HepG2 (cell line): Measurements from ENCODE around the gene PLAGL2. TPM values are rescaled to one million over a fixed set of nuclear protein-coding genes. Genes with fewer than 3 reads are reported as not detected.

Experiments
- ATAC-seq: fragments of 200-7000 bp; cut with Tn5 transposase; 3 replicates; pipeline ENCODE4 v1.9.1; 2020; ENCODE audit warnings: mild to moderate bottlenecking, moderate library complexity
- BruUV-seq: library from RNA; stranded (reverse); fragments of 400-500 nt; replicated peaks from 2 replicates; lab custom pipeline; 2021; lab: Mats Ljungman, UMichigan
- CTCF ChIA-PET: fragments of 300-600 bp; formaldehyde crosslinking; extraction: SDS; loops from one replicate; lab custom pipeline; 2021; ENCODE audit warnings: low total read pairs, inconsistent platforms, low intra/inter-chr PET ratio; lab: Yijun Ruan, JAX
- POLR2A ChIA-PET: fragments of 350-600 bp; sonication (Branson Sonifier 250); formaldehyde crosslinking; loops from one replicate; lab custom pipeline; 2020; ENCODE audit warnings: antibody characterized with exemption, inconsistent platforms; lab: Yijun Ruan, JAX
- DNase-seq: peaks from one replicate; pipeline ENCODE4 v3.0.0-alpha.2; 2015; ENCODE audit warnings: low spot score
- FAIRE-seq: peaks from 3 replicates; lab custom pipeline; 2011; peaks lifted over from hg19 to GRCh38; lab: Jason Lieb, UNC
- H2AFZ ChIP-seq: one replicate; pipeline ENCODE4 v1.6.1; 2011; ENCODE audit warnings: low read length, inconsistent platforms
- H3K27ac ChIP-seq: fragments of 300-600 bp; 3 replicates; pipeline ENCODE4 v1.8.0; 2011; ENCODE audit warnings: mixed run types, mild to moderate bottlenecking, mixed read lengths, low read length, inconsistent platforms; ENCODE audit not compliant: insufficient read depth; ENCODE audit errors: extremely low read length
- H3K27me3 ChIP-seq, 2 experiments: fragments of 200-600 bp in 1 of 2; 2 replicates in 1 of 2; 3 replicates in 1 of 2; pipeline versions ENCODE4 v1.6.0 to v1.8.0; 2011; ENCODE audit warnings: low read length in 2 of 2, mild to moderate bottlenecking in 2 of 2, moderate library complexity in 2 of 2, inconsistent platforms in 1 of 2; ENCODE audit not compliant: insufficient read depth in 2 of 2, control insufficient read depth in 1 of 2
- H3K36me3 ChIP-seq, 2 experiments: fragments of 200-600 bp in 1 of 2; replicated peaks in 1 of 2; 2 replicates in 1 of 2; 3 replicates in 1 of 2; pipeline versions ENCODE4 v1.5.1 to v1.8.0; 2011; ENCODE audit warnings: low read length in 2 of 2, inconsistent platforms in 1 of 2; ENCODE audit not compliant: insufficient read depth in 2 of 2, control insufficient read depth in 1 of 2
- H3K4me1 ChIP-seq: 2 replicates; pipeline ENCODE4 v1.5.1; 2012; ENCODE audit warnings: low read length, inconsistent platforms; ENCODE audit not compliant: insufficient read depth
- H3K4me2 ChIP-seq: 2 replicates; pipeline ENCODE4 v1.6.0; 2011; ENCODE audit warnings: low read depth, low read length, inconsistent platforms
- H3K4me3 ChIP-seq, 3 experiments: fragments of 200-600 bp in 1 of 3; sonication (generic), shearing (Covaris generic) in 1 of 3; replicated peaks in 1 of 3; 2 replicates each; pipeline ENCODE4 v1.5.1; 2011 to 2016; ENCODE audit warnings: low read length in 3 of 3, inconsistent platforms in 2 of 3, low read depth in 2 of 3, mild to moderate bottlenecking in 2 of 3, control low read depth in 1 of 3, mixed read lengths in 1 of 3; ENCODE audit not compliant: insufficient read depth in 1 of 3
- H3K79me2 ChIP-seq: one replicate; pipeline ENCODE4 v1.6.1; 2011; ENCODE audit warnings: low read length, inconsistent platforms; ENCODE audit not compliant: insufficient read depth
- H3K9ac ChIP-seq: 2 replicates; pipeline ENCODE4 v1.6.0; 2011; ENCODE audit warnings: mild to moderate bottlenecking, low read depth, low read length, inconsistent platforms; ENCODE audit not compliant: insufficient read depth
- H3K9me3 ChIP-seq: 2 replicates; pipeline ENCODE4 v1.5.1; 2012; ENCODE audit warnings: mild to moderate bottlenecking, low read length
- H4K20me1 ChIP-seq: 2 replicates; pipeline ENCODE4 v1.6.0; 2011; ENCODE audit warnings: inconsistent platforms, mild to moderate bottlenecking, low read length, moderate library complexity; ENCODE audit not compliant: insufficient read depth
- AKAP8 ChIP-seq: sonication (generic); formaldehyde crosslinking; IDR thresholded peaks from 2 replicates; pipeline ENCODE4 v1.5.1; 2020; ENCODE audit warnings: mild to moderate bottlenecking, missing genetic modification reagents
- ATF7 ChIP-seq, 2 experiments: fragments of 450-650 bp in 1 of 2; sonication (generic) in 1 of 2; formaldehyde crosslinking in 1 of 2; IDR thresholded peaks; 2 replicates each; pipeline versions ENCODE4 v1.4.0 to v1.6.1; 2016 to 2020; ENCODE audit warnings: antibody characterized with exemption in 1 of 2, mild to moderate bottlenecking in 1 of 2, missing genetic modification reagents in 1 of 2
- HMGA1 ChIP-seq: sonication (generic); formaldehyde crosslinking; conservative IDR thresholded peaks from 2 replicates; pipeline ENCODE4 v1.4.0; 2020; ENCODE audit warnings: missing genetic modification reagents
- IKZF4 ChIP-seq: sonication (generic); formaldehyde crosslinking; IDR thresholded peaks from 2 replicates; pipeline ENCODE4 v1.5.1; 2020; ENCODE audit warnings: borderline replicate concordance, mild to moderate bottlenecking, low read depth, missing genetic modification reagents; ENCODE audit errors: not compliant biosample characterization
- KLF13 ChIP-seq: sonication (generic); formaldehyde crosslinking; IDR thresholded peaks from 2 replicates; pipeline ENCODE4 v1.4.0; 2020; ENCODE audit warnings: mild to moderate bottlenecking, missing genetic modification reagents
- MAFG ChIP-seq: sonication (generic); formaldehyde crosslinking; IDR thresholded peaks from 2 replicates; pipeline ENCODE4 v1.5.1; 2020; ENCODE audit warnings: mild to moderate bottlenecking, missing genetic modification reagents
- PHF21A ChIP-seq: sonication (generic); formaldehyde crosslinking; IDR thresholded peaks from 2 replicates; pipeline ENCODE4 v1.5.0; 2020; ENCODE audit warnings: mild to moderate bottlenecking, missing genetic modification reagents
- RBM22 ChIP-seq: fragments of 200-400 bp; formaldehyde crosslinking; optimal IDR thresholded peaks from 2 replicates; pipeline ENCODE3; 2017; ENCODE audit warnings: mild to moderate bottlenecking, low read length, moderate library complexity
- SP4 ChIP-seq: sonication (generic); formaldehyde crosslinking; IDR thresholded peaks from 2 replicates; pipeline ENCODE4 v1.8.1; 2023; ENCODE audit warnings: mild to moderate bottlenecking, missing genetic modification reagents
- TCF12 ChIP-seq, 2 experiments: fragments of 450-650 bp in 1 of 2; sonication (generic) in 1 of 2; formaldehyde crosslinking in 1 of 2; IDR thresholded peaks; 2 replicates each; pipeline versions ENCODE4 v1.6.1 to v1.8.0; 2017 to 2022; ENCODE audit warnings: antibody characterized with exemption in 1 of 2, mild to moderate bottlenecking in 1 of 2, missing genetic modification reagents in 1 of 2, moderate library complexity in 1 of 2
- ZBTB1 ChIP-seq: sonication (generic); formaldehyde crosslinking; IDR thresholded peaks from 2 replicates; pipeline ENCODE4 v1.4.0; 2020; ENCODE audit warnings: missing genetic modification reagents, borderline replicate concordance
- ZKSCAN5 ChIP-seq: sonication (generic); formaldehyde crosslinking; IDR thresholded peaks from 2 replicates; pipeline ENCODE4 v1.5.1; 2020; ENCODE audit warnings: mild to moderate bottlenecking, missing genetic modification reagents
- ZNF180 ChIP-seq: sonication (generic); formaldehyde crosslinking; IDR thresholded peaks from 2 replicates; pipeline ENCODE4 v1.4.0; 2020; ENCODE audit warnings: low read depth, missing genetic modification reagents, borderline replicate concordance
- ZNF543 ChIP-seq: sonication (generic); formaldehyde crosslinking; IDR thresholded peaks from 2 replicates; pipeline ENCODE4 v1.4.0; 2020; ENCODE audit warnings: mild to moderate bottlenecking, missing genetic modification reagents
- ZNF777 ChIP-seq: sonication (generic); formaldehyde crosslinking; IDR thresholded peaks from 2 replicates; pipeline ENCODE4 v1.4.0; 2020; ENCODE audit warnings: missing genetic modification reagents
- WGBS: methylation state at CpG from one replicate; pipeline ENCODE4 v1.1.6; 2017; ENCODE audit warnings: low lambda C conversion rate; 5-methylcytosine and 5-hydroxymethylcytosine counted together
- in situ Hi-C: cut with HindIII; loops from 2 replicates; pipeline ENCODE4 v1.10.0; 2017; ENCODE audit warnings: low pct_unique_long_range_greater_than_20kb; ENCODE audit not compliant: extremely low pct_ligation_motif_present
- intact Hi-C: fragments of 100-400 bp; cut with micrococcal nuclease; formaldehyde crosslinking; loops from one replicate; pipeline ENCODE4 v1.10.0; 2022; ENCODE audit not compliant: unreplicated experiment
- polyA plus RNA-seq, 8 experiments: library from polyadenylated mRNA; depleted of rRNA in 3 of 8; stranded (reverse) in 7 of 8; unstranded in 1 of 8; fragments of >200 nt; fragmentation: Illumina TruSeq in 4 of 8; extraction: Trizol in 4 of 8; gene quantifications; 2 replicates each; pipeline versions ENCODE4 v1.2.1 to v1.2.3, GENCODE V29; 2011 to 2016; ENCODE audit warnings: low read depth in 4 of 8, missing spikeins in 1 of 8, mixed read lengths in 1 of 8; ENCODE audit not compliant: insufficient read depth in 1 of 8
- total RNA-seq, 5 experiments: library from RNA; depleted of rRNA; stranded (reverse); fragments of >200 nt; fragmentation: Illumina TruSeq; extraction: Trizol; gene quantifications; 2 replicates each; pipeline ENCODE4 v1.2.3, GENCODE V29; 2016; ENCODE audit warnings: low read depth in 1 of 5
- TF ChIP-seq, protein P1 (sequence below): sonication (generic); formaldehyde crosslinking; IDR thresholded peaks from 2 replicates; pipeline ENCODE4 v1.8.0; 2022; ENCODE audit warnings: missing genetic modification reagents, low read depth, mild to moderate bottlenecking, borderline replicate concordance
- TF ChIP-seq, protein P2 (sequence below): sonication (generic); formaldehyde crosslinking; IDR thresholded peaks from 2 replicates; pipeline ENCODE4 v1.4.0; 2020; ENCODE audit warnings: missing genetic modification reagents
- TF ChIP-seq, protein P3 (sequence below): sonication (generic); formaldehyde crosslinking; IDR thresholded peaks from 2 replicates; pipeline ENCODE4 v1.9.0; 2021; ENCODE audit warnings: missing genetic modification reagents, mild to moderate bottlenecking, borderline replicate concordance

Gene PLAGL2
- total and polyA plus RNA-seq, 2 of the 13 experiments (the other 11 are each of a cell fraction or from before 2014, with no cell fraction given): 15.2 to 15.3 TPM

DNA sequence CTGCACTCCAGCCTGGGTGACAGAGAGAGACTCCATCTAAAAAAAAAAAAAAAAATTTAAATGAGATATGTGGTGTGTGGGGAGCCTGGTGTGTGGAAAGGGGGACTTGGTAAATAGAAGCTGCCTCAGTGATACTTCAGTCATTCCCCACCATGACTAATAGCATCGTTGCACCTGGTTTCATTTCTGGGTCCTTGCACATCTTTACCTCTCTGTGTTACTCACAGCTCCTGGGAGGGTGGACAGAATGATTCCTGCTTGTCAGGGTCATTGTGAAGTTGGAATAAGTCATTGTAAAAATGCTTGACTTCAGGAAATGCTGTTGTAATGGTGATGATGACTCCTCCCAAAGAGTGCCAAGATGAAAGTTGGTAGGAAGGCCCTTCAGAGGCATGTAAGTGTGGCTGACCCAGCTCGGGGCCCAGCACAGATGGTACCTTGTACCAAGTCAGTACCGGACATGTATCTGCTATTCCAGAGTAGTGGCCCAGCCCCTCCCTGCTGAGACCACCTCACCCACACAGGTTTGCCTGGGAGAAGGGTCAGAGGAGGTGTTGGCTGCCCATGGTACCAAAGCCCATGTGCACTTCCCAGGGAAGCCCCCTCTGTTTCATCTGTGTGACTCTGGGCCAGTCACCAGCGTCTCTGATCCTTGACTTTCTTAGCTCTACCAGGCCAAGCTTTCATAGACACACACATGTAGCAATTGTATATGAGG, 48.4 kb downstream of the PLAGL2 start (continued):
- TF ChIP-seq, protein P1, sequence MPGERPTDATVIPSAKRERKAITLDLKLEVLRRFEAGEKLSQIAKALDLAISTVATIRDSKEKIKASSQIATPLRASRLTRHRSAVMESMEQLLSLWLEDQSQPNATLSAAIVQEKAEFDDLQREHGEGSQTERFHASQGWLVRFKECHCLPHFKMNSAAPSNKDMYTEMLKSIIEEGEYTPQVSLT (CRISPR knock-in tag): no peak

DNA sequence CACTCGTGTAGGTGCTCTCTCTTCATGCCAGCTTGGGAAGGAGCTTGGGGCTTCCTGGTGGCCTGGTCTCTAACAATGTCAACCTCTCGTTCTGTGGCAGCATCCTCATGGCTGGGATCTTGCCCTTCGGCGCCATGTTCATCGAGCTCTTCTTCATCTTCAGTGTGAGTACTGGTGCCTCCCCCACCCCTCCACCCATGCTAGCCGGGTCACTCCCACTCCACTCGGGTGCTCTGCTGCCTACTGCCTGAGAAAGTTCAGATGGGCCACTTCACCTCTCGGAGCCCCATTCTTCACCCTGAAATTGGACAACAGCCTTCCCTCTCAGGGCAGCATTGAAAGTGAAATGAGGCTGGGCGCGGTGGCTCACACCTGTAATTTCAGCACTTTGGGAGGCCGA, 49.2 kb downstream of the PLAGL2 start:
- no peak overlapping the region for H3K4me3 ChIP-seq
- peaks cover 52 to 77% of the 10 kb centered on the region in 2 experiments for H3K36me3 ChIP-seq
- intact Hi-C loops (no loop called here), in situ Hi-C loops (no loop called here)
- H3K79me2 ChIP-seq: no peaks in the 10 kb centered on the region
- H2AFZ ChIP-seq: no peak overlapping the region
- no peaks in the 10 kb centered on the region for H3K27me3 ChIP-seq
- no peaks in the 10 kb centered on the region for H3K9me3 ChIP-seq
- 96% methylated on average over 11 of the region's 11 CpGs for WGBS
- H4K20me1 ChIP-seq: no peaks in the 10 kb centered on the region
- ChIA-PET CTCF (no interaction called here), POLR2A (no interaction called here)
- no peak overlapping the region for H3K27ac ChIP-seq
- H3K4me1 ChIP-seq: peaks cover 17% of the 10 kb centered on the region
- no peak overlapping the region for H3K4me2 ChIP-seq
- DNase-seq (no peak), ATAC-seq (no peak), FAIRE-seq (no peak)
- H3K9ac ChIP-seq: no peak overlapping the region
- no TSS peak for BruUV-seq
- TF ChIP-seq HMGA1 (no peak), RBM22 (peak; percentile 30), IKZF4 (CRISPR knock-in tag) (no peak), KLF13 (CRISPR knock-in tag) (no peak), ZNF543 (no peak), PHF21A (no peak), SP4 (CRISPR knock-in tag) (0 out of 2 replicates have a peak, but pooled peaks have one; percentile 22), ZNF777 (no peak), ATF7 (IDR thresholded peaks at IDR 0.05) (no peak), ATF7 (CRISPR knock-in tag; IDR thresholded peaks at IDR 0.05) (no peak), ZKSCAN5 (CRISPR knock-in tag) (no peak), AKAP8 (no peak; the same call in 1 of the 2 replicates), MAFG (CRISPR knock-in tag) (no peak), ZBTB1 (no peak), TCF12 (IDR thresholded peaks at IDR 0.05) (no peak), TCF12 (CRISPR knock-in tag; IDR thresholded peaks at IDR 0.05) (no peak), ZNF180 (CRISPR knock-in tag) (no peak)
- TF ChIP-seq, protein P2, sequence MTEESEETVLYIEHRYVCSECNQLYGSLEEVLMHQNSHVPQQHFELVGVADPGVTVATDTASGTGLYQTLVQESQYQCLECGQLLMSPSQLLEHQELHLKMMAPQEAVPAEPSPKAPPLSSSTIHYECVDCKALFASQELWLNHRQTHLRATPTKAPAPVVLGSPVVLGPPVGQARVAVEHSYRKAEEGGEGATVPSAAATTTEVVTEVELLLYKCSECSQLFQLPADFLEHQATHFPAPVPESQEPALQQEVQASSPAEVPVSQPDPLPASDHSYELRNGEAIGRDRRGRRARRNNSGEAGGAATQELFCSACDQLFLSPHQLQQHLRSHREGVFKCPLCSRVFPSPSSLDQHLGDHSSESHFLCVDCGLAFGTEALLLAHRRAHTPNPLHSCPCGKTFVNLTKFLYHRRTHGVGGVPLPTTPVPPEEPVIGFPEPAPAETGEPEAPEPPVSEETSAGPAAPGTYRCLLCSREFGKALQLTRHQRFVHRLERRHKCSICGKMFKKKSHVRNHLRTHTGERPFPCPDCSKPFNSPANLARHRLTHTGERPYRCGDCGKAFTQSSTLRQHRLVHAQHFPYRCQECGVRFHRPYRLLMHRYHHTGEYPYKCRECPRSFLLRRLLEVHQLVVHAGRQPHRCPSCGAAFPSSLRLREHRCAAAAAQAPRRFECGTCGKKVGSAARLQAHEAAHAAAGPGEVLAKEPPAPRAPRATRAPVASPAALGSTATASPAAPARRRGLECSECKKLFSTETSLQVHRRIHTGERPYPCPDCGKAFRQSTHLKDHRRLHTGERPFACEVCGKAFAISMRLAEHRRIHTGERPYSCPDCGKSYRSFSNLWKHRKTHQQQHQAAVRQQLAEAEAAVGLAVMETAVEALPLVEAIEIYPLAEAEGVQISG (CRISPR knock-in tag): no peak
- TF ChIP-seq, protein P3, sequence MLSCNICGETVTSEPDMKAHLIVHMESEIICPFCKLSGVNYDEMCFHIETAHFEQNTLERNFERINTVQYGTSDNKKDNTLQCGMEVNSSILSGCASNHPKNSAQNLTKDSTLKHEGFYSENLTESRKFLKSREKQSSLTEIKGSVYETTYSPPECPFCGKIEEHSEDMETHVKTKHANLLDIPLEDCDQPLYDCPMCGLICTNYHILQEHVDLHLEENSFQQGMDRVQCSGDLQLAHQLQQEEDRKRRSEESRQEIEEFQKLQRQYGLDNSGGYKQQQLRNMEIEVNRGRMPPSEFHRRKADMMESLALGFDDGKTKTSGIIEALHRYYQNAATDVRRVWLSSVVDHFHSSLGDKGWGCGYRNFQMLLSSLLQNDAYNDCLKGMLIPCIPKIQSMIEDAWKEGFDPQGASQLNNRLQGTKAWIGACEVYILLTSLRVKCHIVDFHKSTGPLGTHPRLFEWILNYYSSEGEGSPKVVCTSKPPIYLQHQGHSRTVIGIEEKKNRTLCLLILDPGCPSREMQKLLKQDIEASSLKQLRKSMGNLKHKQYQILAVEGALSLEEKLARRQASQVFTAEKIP (CRISPR knock-in tag): no peak
